Peyer's patch (tissue), 4 donors: ENCODE results near the gene OR52E6.

ENCODE experiments used
- CTCF ChIP-seq, 6 experiments: fragments of 450-650 bp in 4 of 6; fragments of 200-600 bp in 2 of 6; sonication (generic) in 1 of 6; IDR thresholded peaks; one replicate each; pipeline ENCODE4 v1.5.1; 2017 to 2019; ENCODE audit warnings: antibody characterized with exemption in 6 of 6, mild to moderate bottlenecking in 3 of 6, moderate library complexity in 1 of 6
- POLR2A ChIP-seq, 2 donors: fragments of 450-650 bp; IDR thresholded peaks; one replicate each; pipeline ENCODE4 v1.5.1; 2017; ENCODE audit warnings: antibody characterized with exemption in 2 of 2, mild to moderate bottlenecking in 2 of 2, moderate library complexity in 2 of 2

- no peak for TF ChIP-seq CTCF (IDR thresholded peaks at IDR 0.05)
- TF ChIP-seq POLR2A (IDR thresholded peaks at IDR 0.05): no peak
Observed at GRCh38 chr11:5878564-5878963, 36.9 kb upstream of the OR52E6 start.
